ENCODE measurements around the gene RUNX3.

DNA sequence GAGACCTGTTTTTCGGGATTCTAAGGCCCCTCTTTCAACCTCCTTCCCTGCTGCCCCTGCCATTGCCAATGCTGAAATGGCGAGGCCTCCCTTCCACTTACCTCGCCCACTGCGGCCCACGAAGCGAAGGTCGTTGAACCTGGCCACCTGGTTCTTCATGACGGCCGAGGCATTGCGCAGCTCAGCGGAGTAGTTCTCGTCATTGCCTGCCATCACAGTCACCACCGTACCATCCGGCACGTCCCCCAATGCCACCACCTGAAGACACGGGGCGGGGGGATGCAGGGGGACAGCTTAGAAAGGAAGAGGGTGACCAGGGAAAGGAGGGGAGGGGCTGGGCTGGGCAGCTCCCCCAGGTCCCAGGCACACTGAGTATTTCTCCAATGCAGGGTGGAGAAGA is 2.6 kb downstream of the RUNX3 start:
- no peak for TF ChIP-seq CTCF (IDR thresholded peaks at IDR 0.05)
- no peak for TF ChIP-seq POLR2A (IDR thresholded peaks at IDR 0.05)

Measured in thyroid gland (tissue), 4 donors.